Measurements from ENCODE around the gene ART5. TPM values are rescaled to one million over a fixed set of nuclear protein-coding genes. Genes with fewer than 3 reads are reported as not detected.
A peak's percentile ranks its signal among the peaks of the same experiment; 100 is the strongest.

The ART5 gene
- polyA plus RNA-seq, 1 donor (not counting 4 experiments of a cell fraction or from before 2014, with no cell fraction given), result not detected

DNA sequence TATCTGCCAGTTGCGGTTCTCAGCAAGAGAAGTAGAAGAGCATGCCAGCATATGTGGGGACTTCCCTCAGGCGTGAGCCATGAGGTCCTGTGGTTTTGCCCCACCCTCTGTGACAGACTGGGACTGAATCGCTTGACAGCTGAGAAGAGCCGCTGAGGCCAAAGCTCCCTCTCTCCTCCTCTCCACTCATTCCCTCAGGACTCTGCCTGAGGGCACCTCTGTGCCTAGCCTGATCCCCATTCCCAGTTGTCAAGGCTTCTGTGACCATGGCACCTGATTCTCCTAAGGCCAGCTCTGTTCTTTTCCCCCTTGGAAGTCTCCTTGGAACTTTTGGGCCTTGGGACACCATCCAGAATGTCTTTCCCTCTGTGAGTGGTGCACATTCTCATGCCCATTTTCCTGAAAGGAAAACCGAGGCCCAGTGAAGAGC is 27.0 kb downstream of the ART5 start:
- Histone ChIP-seq H3K36me3 (ENCODE audit: control insufficient read depth in 2 of 2, extremely low read depth in 1 of 2, insufficient read depth in 2 of 2, low read length in 2 of 2) (no peaks in the 10 kb centered on the region), H3K9me1 (ENCODE audit: control insufficient read depth, extremely low read depth, insufficient read depth, low read length) (no peaks in the 10 kb centered on the region), H3K4me3 (ENCODE audit: control insufficient read depth in 2 of 3, extremely low read depth in 1 of 3, insufficient read depth in 2 of 3, low read depth in 1 of 3, low read length in 3 of 3) (no peak overlapping the region), H3K4me2 (ENCODE audit: control insufficient read depth, extremely low read depth, insufficient read depth, low read depth, low read length) (no peak overlapping the region), H3K27ac (ENCODE audit: control insufficient read depth, insufficient read depth, low read length) (no peak overlapping the region), H3K79me2 (ENCODE audit: control insufficient read depth, insufficient read depth, low read length) (no peaks in the 10 kb centered on the region), H4K20me1 (ENCODE audit: control insufficient read depth, extremely low read depth, insufficient read depth, low read length) (no peaks in the 10 kb centered on the region), H3K9me3 (ENCODE audit: control insufficient read depth, low read depth, low read length) (no peaks in the 10 kb centered on the region), H2AFZ (ENCODE audit: control insufficient read depth, low read length) (peak overlapping the region; percentile 34), H3K27me3 (ENCODE audit: control insufficient read depth, extremely low read depth, insufficient read depth, low read length) (no peaks in the 10 kb centered on the region), H3K4me1 (ENCODE audit: control insufficient read depth, extremely low read depth, insufficient read depth, low read length) (peaks cover 17% of the 10 kb centered on the region), H3K9ac (ENCODE audit: control insufficient read depth, extremely low read depth, insufficient read depth, low read length) (no peak overlapping the region)
- FAIRE-seq, result no peak
- DNase-seq (ENCODE audit: low read depth, low spot score), result no peak
- dilution Hi-C loops (cut with MboI; ENCODE audit: extremely low pct_ligation_motif_present, low sequenced_read_pairs), result no loop called here
- no peak for TF ChIP-seq EZH2 (IDR thresholded peaks at IDR 0.05; ENCODE audit: low read length)
- TF ChIP-seq, protein P1, sequence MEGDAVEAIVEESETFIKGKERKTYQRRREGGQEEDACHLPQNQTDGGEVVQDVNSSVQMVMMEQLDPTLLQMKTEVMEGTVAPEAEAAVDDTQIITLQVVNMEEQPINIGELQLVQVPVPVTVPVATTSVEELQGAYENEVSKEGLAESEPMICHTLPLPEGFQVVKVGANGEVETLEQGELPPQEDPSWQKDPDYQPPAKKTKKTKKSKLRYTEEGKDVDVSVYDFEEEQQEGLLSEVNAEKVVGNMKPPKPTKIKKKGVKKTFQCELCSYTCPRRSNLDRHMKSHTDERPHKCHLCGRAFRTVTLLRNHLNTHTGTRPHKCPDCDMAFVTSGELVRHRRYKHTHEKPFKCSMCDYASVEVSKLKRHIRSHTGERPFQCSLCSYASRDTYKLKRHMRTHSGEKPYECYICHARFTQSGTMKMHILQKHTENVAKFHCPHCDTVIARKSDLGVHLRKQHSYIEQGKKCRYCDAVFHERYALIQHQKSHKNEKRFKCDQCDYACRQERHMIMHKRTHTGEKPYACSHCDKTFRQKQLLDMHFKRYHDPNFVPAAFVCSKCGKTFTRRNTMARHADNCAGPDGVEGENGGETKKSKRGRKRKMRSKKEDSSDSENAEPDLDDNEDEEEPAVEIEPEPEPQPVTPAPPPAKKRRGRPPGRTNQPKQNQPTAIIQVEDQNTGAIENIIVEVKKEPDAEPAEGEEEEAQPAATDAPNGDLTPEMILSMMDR (optimal IDR thresholded peaks at IDR 0.05 in 1 of 3, IDR thresholded peaks at IDR 0.05 in 1 of 3, conservative IDR thresholded peaks at IDR 0.05 in 1 of 3; ENCODE audit: extremely low read depth in 1 of 3, insufficient read depth in 2 of 3, low read length in 3 of 3), result no peak

DNA sequence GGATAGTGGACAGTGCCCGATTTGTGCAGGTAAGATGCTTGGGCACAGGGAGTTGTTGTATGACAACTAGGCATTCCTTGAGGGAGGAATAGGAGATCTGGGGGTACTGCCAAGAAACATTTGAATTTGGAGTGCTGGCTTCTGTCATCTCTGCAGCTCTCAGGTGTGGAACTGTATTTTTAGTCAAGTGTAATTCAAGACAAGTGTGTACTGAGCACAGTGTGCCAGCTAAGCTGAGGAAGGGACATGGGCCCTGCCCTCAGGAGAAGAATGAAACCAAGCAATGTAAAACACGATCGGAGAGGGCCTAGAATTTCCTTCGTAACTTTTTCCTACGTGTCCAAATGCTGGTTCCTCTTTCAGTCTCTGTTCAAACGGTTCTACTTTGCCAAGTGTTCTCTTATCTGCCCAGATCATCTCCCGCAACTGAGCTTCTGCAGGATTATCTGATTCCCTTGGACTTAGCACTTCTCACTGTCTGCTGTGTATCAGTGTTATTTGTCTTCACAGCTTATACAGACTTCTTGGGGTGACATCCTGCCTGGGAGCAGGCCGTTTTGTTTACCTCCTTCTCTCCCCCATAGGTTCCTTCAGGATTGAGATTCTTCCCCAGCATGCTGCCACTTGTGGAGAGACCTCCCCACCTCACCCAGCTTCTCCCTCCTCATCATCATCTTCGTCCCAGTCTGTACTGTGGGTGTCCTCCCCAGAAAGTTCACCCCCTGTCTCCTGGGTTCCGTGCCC is 27.6 kb downstream of the ART5 start:
- DNase-seq (ENCODE audit: low read depth, low spot score) (no peak), FAIRE-seq (no peak)
- Histone ChIP-seq H3K9ac (ENCODE audit: control insufficient read depth, extremely low read depth, insufficient read depth, low read length) (no peak overlapping the region), H3K4me1 (ENCODE audit: control insufficient read depth, extremely low read depth, insufficient read depth, low read length) (peaks cover 17% of the 10 kb centered on the region), H3K27me3 (ENCODE audit: control insufficient read depth, extremely low read depth, insufficient read depth, low read length) (no peaks in the 10 kb centered on the region), H4K20me1 (ENCODE audit: control insufficient read depth, extremely low read depth, insufficient read depth, low read length) (no peaks in the 10 kb centered on the region), H3K79me2 (ENCODE audit: control insufficient read depth, insufficient read depth, low read length) (no peaks in the 10 kb centered on the region), H3K9me1 (ENCODE audit: control insufficient read depth, extremely low read depth, insufficient read depth, low read length) (no peaks in the 10 kb centered on the region), H3K36me3 (ENCODE audit: control insufficient read depth in 2 of 2, extremely low read depth in 1 of 2, insufficient read depth in 2 of 2, low read length in 2 of 2) (no peaks in the 10 kb centered on the region), H3K4me2 (ENCODE audit: control insufficient read depth, extremely low read depth, insufficient read depth, low read depth, low read length) (no peak overlapping the region), H3K27ac (ENCODE audit: control insufficient read depth, insufficient read depth, low read length) (no peak overlapping the region), H3K4me3 (ENCODE audit: control insufficient read depth in 2 of 3, extremely low read depth in 1 of 3, insufficient read depth in 2 of 3, low read depth in 1 of 3, low read length in 3 of 3) (no peak overlapping the region), H2AFZ (ENCODE audit: control insufficient read depth, low read length) (peak overlapping the region; percentile 34), H3K9me3 (ENCODE audit: control insufficient read depth, low read depth, low read length) (no peaks in the 10 kb centered on the region)
- no peak for TF ChIP-seq EZH2 (IDR thresholded peaks at IDR 0.05; ENCODE audit: low read length)
- TF ChIP-seq, protein P1 (optimal IDR thresholded peaks at IDR 0.05 in 1 of 3, IDR thresholded peaks at IDR 0.05 in 1 of 3, conservative IDR thresholded peaks at IDR 0.05 in 1 of 3; ENCODE audit: extremely low read depth in 1 of 3, insufficient read depth in 2 of 3, low read length in 3 of 3), result no peak
- dilution Hi-C loops (cut with MboI; ENCODE audit: extremely low pct_ligation_motif_present, low sequenced_read_pairs), result no loop called here

Measured in keratinocyte (primary cell).